HG03103 (cell line): Measurements from ENCODE around the gene PYROXD2.
A peak's percentile ranks its signal among the peaks of the same experiment; 100 is the strongest.
"Not testable (repeated sequence)": the region's sequence is repeated elsewhere in the genome, so short reads cannot be mapped to it uniquely, and the experiment has no call there.

Experiments
- ATAC-seq: cut with Tn5 transposase; IDR thresholded peaks from one replicate; pipeline ENCODE4 v1.9.1; 2021; ENCODE audit warnings: low read depth; ENCODE audit not compliant: unreplicated experiment

PYROXD2 gene

DNA sequence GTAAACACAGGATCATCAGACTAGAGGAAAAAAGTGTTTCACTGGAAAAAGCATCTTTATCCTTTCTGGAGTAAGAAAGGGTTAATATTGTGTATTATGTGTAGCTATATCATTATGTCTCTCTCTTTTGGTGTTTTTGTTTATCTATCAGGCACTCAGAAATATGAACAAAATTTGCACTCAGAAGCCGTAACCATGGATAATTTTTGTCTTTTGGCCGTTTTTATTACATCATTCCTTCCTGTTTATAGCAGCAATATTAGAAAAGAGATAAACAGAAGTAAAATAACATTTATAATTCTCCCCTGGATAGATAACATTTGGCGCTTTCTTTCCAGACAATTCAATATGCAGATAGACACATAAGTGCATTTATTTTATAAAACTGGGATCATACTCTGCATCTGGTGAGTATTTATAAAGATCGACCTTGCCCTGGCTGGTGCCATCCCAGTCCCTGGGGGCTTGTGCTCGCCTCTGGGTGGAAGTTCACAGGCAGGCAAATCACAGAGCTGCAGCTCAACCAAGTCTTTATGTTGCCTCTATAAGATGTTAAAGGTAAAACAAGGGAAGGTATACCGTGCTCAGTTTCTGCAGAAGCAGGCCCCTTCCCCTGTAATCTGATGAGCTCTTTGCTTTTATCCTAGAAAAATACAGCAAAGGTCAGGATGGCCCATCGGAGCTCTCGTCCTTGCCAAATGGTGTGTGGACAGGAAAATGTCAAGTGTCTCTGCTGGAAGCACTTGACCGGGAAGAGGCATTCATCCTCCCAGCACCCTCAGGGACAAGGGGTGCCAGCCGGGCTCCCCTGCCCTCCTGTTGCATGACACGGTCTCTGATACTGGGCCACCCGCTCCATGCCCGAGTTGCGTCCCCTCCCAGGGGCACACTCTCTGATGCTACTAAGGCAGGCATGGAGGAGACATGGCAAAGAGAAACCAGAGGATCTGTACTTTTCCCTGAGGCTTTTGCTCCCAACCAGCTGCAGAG lies 43.9 kb downstream of the PYROXD2 start:
- no peak for ATAC-seq

DNA sequence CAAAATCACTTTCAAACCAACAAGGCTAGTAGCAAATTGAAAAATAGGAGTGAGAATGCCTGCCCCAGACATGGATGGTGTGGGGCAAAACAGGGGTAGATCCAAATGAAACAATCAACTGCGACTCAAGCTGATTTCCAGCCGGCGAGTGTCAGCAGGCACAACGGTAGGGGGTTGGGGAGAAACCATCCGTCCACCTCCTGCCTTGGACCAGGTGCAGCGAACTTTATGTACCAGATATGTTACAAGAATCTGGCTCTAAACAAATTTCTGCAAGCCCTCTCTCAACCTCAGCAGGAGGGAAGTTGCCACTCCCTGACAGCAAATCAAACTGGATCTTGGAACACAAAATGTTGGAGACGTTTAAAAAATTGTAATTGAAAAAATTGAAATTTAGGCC lies 45.2 kb downstream of the PYROXD2 start:
- ATAC-seq = no peak

DNA sequence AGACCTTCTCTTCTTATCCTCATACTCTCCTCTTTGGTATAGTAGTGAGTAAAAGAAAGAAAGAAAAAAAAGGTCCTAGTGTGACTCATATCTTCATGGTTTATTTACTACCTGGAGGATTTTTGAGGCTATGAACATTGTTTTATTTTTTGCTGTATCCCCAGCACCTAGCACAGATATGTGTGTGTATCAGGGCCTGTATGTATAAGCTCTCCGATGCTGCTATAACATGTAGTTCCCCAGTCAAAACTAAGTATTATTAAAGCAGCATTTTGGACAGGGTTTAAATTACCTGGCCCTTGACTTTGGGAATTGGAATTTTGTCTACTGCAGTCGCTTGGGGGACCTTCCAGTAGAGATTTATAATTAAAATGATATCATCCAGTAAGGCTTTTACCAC lies 46.3 kb downstream of the PYROXD2 start:
- no peak for ATAC-seq

DNA sequence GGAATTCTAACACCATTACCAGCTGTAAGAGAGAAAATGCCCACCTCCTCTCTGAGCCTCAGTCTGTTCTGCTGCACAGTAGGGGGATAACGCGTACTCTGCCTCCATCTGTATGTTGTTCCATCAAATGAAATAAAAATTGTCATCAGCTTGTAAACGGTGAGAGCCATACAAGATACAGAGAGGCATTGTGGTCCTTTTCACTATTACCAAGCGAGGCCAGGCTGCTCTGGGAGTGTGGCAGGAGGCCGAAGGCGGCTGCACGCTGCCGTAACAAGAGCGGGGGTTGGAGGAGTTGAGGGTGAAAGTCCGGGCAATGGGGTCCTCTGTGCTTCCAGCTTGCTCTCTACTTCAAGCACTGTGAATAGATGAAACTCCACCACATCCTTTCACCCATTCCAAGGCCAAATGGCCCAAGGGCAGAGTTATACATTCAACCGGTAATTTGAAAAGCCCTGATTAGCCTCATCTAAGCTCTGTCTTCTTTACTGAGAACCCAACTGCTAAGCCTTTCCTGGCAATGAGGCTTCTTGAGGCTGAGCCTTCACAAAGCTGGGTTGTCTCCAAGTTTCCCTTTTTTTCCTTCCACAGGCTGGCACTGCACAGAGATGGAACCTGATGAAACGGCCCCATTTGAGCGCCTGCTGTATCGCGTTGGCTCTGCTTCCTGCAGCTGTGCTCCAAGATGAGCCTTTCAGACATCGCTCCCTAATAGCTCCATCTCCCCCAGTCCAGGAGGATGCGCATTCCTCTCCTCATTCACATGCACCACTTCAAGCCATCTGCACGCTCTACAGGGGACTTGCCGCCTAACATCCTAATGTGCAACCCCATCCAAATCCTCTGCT lies 47.2 kb downstream of the PYROXD2 start:
- no peak for ATAC-seq

DNA sequence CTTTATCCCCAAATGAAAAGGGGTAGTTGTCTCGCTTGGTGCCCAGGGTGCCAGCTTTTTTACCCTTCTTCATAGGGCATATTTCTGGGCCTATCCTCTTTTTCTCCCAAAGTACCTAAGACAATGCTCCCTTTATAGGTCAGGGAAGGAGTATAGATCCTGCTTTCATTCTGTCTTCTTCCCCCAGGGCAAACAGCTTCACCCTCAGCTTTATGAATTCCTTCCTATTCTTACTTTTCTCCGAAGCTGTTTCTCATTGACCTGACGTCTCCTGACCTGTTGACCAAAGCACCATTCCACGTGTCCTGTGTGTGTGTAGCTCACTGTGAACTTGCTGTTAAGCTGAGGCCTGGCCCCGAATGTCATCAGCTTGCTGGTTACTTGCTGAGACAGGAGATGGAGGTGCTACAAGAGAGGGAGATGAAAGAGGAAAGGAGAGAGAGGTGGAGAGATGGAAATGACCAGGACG lies 48.9 kb downstream of the PYROXD2 start:
- no peak for ATAC-seq

DNA sequence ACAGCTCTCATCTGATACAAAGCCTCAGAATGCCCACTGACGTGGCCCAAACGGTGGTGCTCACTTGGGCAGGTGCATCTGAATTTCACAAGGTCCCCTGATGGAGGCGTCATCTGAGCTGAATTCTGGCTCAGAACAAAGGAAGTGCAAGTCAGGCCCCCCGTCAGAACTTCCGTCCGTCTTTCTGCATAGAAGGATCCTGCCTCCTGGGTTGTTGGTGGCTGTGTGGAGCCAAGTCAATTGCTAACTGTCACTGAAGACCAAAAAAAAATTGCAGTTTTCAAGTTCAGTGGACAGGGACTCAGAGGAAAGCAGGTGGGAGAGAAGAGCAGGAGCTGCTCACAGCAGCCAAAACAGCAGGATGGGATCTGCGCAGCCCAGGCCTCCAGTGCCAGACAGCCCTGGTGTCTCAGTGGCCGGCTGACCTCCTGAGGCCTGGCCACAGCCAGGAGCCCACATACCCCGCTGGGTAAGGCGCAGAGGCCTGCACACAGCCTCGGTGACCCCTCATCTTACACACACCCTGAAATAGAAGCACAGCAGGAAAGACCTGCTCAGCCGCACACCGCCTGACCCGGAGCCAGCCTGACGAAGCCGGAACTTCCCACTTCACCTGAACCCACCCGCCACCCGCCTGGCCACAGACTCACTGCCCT lies 49.4 kb downstream of the PYROXD2 start:
- no peak for ATAC-seq

DNA sequence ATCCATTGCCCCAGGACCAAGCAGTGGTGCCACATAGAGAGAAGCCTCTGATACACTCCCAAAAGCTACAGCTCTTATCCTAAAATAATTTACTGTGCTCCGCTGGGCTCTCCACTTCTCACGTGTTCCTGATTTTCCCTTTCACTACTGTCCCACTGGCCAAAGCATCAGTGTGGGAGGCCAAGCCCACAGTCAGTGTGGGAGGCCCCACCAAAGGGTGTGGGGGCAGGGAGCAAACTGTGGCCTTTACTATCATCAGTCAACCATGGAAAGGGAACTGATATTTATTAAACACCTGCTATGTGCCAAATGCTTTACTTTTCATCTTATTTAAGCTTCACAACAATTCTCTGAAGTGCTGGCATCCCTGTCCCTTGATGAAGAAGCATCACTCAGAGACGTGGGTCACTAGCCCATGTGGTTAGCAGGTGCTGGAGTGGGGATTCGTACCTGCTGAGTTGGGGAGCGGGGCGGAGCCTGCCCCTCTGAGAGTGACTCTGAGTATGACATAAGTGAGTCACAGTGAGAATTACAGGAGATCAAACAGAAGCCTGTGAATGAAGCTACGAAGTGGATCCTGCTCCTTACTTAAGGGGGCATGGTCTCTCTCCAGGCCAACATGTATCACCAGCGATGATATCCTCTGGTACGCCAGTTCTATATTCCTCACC lies 50.4 kb downstream of the PYROXD2 start:
- ATAC-seq = no peak

DNA sequence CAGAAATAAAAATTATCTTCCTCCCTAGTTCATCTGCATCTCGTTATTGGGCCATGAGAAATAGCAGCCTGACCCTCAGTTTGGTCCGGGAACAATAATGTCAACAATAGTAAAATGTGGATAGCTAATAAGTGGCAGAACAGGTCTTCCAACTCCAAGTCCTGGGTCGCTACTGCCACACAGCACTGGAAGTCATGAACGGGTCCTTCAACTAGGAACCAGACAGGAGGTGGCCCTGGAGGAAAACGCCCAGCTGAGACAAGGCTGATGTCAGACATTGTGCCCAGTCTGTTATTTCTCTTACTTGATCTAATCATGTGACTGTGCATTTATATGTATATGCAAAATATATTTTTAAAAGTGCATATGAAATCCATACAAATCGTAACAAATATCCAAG lies 51.8 kb downstream of the PYROXD2 start:
- ATAC-seq = no peak

DNA sequence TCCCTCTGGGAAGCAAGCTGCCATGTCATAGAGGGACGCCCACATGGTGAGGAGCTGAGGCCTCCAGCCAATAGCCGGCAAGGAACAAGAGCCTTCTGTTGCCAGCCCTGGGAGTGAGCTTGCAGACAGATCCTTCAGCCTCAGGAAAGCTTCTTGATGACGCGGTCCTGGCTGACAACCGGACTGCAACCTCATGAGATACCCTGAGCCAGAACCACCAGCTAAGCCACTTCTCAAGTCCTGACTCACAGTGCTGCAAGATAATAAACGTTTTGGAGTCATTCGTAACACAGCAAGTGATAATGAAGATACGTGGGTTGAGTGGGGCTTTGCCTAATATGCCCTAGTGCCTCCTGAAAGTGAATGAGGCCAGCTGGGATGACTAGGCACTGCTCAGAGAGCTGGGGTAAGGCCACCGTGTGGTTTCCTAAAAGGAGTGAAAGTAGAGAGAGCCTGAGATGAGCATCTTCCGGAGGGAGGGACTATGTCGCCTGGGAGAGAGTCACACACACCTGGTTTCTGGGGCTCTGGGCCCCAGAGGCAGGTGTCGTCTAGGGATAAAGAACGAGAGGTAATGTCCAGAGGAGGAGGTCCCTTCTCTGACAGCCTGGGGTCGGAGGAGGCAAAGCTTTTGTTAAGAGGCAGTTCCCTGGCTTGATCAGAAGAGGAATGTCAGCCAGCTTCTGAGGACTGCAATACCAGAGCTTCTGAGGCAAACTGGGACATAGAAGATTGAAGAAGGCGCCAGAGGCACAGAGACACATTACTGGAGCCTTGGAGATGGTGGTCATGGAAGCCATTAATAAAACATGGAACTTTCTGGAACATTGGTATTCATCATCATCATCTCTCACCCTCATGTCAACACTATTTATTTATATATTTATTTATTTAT lies 53.6 kb downstream of the PYROXD2 start:
- peak; percentile 79 for ATAC-seq

DNA sequence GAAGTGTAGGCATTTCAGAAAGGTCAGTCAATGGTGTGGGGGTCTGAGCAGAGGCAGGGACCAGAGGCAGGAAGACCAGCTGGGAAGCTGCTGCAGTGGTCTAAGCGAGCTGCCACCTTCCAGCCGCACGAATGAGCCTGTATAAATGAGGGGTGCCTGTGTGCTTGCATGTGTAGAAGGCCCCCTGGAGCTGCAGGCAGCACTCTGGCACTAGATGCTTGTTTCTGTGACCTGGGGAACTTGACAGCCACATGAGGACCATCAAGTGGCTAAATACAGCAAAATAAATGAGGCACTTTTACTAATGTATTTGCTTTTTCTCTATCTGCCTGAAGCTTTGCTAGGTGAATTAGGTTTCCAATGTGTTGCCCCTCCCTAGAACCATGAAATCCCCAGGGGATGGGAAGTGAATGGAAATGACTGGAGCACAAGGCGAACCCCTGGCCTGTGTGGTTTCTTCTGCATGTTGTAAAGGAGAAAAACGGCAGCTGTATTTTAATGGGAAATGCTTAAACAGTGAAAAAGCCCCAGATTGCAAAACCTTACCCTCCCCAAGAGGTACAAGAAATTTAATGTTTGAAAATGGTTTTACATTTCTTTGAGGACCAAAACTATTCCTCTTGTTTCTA lies 57.7 kb downstream of the PYROXD2 start:
- ATAC-seq = no peak

DNA sequence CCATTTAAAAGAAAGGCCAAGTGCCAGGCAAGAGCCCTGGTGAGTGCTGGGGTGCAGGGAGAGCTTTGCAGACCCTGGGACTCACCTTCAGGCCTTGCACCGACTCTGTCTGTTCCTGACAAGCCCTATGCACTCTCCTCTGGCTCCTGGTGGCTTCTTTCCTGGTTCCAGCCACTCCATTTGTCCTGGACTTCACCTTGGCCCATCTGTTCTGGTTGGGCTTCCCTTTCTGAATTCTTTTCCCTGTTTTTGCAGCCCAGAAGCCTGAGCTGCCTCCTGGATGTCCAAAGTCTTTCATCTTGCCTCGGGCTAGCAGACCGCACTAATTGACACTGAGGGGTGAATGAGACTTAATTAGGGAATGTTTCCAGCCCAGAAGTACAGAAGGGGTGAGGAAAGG lies 60.5 kb downstream of the PYROXD2 start:
- no peak for ATAC-seq

DNA sequence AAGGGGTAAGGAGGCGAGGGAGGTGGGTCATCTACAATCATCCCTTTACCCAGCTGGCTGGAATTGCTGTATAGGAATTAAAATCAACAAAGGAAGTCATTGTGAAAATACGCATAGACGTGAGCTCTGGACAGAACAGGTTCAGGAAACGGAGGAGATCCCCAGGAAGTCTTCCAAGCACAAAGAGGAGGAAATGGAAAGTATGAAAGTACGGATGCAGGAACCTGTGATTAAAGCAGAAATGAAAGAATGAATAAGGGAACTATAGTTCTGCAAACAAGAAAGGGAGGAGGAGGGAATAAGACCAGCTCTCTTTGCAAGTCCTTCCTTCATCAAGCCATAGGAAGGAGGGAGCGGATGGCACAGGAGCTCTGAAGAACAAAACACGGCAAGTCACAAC lies 61.8 kb downstream of the PYROXD2 start:
- ATAC-seq = no peak

DNA sequence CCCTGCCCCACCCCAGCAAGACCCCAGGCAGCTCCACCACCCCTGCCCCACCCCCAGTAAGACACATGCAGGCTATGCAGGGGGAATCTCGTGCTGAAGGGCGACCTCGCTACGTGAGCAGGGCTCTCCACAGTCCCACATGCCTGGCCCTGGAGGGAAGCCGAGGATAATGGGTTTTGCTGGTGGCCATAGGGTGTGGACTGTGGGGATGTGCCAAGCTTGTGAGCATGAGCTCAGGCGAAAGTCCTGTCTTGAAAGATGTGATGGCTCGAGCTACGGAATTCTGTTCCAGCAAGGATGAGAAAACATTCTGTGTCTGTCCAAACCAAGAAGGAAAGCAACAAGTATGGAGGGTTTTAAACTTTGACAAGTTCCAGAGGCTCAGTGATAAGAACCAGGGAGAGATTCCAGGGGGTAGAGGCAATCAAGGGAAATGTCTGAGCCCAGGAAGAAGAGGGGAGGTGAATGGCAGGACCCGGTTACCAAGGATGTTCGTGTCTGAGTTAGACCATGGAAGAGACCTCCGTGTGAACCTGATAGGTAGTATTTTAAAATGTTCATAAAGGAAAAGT lies 63.1 kb downstream of the PYROXD2 start:
- ATAC-seq = no peak

DNA sequence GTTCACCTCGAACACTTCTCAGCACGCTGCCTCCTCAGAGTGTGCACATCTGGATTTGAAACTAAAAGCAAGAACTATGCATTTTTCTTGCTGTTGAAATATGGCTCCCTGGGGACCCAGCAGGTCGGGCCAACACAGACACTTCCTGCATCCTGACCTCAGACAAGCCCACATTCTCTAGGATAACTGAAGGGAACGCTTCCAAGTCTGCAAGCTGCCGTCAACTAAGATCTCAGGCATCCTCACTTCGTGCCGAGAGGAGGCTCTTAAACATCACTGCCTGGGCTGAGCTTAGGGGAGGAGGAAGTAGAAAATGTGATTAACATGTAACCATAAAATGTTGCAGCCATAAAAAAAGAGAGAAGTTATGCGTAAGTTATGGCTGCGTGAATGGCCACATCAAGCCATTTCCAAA lies 65.5 kb downstream of the PYROXD2 start:
- ATAC-seq = peak; percentile 59

DNA sequence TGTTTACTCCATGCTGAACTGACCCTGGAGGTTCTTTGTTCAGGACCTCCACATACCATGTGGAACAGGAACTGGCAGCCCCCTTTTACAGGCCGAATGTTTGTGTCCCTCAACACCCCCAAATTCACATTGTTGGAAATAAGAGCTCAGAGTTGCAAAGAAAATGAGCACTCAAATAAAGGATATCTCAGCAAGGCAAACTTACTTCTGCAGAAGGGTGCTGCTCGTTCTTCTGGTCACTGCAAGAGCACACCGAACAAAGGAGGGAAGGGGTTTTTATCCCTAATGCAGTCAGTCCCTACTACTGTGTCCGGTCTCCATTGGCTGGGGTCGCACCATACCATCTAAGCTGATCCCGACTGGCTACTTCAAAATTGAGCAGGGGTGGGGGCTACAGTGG lies 68.1 kb downstream of the PYROXD2 start:
- no peak for ATAC-seq

DNA sequence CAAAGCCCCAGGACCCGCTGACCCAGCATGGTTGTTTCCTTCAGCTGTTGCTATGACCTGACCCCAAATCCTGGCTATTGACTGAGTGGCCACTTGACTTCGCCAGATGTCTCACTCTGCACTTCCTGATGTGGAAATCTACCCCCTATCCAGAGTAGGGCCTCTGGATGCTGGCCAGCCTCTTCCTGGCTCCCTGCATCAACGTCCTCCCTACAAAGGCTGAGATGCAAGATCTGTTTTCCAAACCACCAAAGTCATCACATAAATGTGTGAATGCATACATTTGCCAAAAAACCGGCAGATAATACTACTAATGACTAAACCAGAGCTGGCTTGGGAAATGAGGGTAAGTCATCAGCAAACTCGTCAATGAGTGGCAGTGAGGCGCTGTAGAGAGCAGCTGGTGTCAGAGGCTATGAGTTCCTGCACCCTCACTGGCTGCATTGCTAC lies 70.4 kb downstream of the PYROXD2 start:
- ATAC-seq = no peak

DNA sequence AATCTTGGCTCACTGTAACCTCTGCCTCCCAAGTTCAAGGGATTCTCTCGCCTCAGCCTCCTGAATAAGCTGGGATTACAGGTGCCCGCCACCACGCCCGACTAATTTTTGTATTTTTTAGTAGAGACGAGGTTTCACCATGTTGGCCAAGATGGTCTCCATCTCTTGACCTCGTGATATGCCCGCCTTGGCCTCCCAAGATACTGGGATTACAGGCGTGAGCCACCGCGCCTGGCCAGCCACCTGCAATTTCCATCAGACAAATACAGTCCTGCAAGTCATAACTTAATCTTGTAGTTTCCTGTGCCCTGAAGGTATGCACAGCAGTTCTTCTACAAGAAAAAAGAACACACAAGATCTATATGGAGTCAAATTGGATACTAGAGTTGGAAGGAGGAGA lies 73.3 kb downstream of the PYROXD2 start:
- not testable (repeated sequence) for ATAC-seq

DNA sequence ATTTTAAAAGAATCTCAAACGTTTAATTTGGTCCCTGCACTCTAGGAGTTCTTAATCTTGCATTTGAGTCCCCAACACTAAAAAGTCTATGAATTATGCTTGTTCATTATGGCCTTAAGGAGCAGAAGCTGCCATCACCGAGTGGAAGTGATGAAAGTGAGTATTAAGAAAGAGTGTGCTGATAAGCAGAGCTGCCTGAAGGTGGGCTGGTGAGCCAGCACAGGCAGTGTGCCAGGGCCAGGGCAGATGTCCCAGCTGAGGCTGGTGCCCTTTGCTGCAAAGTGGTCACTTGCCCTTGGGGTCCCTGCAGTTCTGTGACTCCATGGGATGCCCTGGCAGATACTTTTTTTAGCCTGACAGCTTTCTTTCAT lies 74.1 kb downstream of the PYROXD2 start:
- no peak for ATAC-seq
